HEK293 (cell line): Measurements from ENCODE around the gene NPHP1.

Experiments used
- CTCF ChIA-PET: fragments of 350-600 bp; formaldehyde crosslinking; extraction: SDS; loops from one replicate; lab custom pipeline; 2021; ENCODE audit warnings: antibody characterized with exemption; lab: Yijun Ruan, JAX
- POLR2A ChIA-PET: fragments of 300-600 bp; formaldehyde crosslinking; extraction: SDS; loops from one replicate; lab custom pipeline; 2020; ENCODE audit warnings: antibody characterized with exemption, inconsistent platforms; lab: Yijun Ruan, JAX
- H3K27ac ChIP-seq: fragments of 200-500 bp; sonication (Bioruptor generic); 2 replicates; pipeline ENCODE4 v1.5.1; 2014; ENCODE audit warnings: low read depth, low read length, control low read depth, inconsistent platforms; ENCODE audit errors: extremely low read depth
- H3K36me3 ChIP-seq, 2 experiments: fragments of 200-500 bp in 1 of 2; sonication (Bioruptor generic) in 1 of 2; 1 replicate in 1 of 2; 2 replicates in 1 of 2; pipeline ENCODE4 v1.5.1; 2014 to 2017; ENCODE audit warnings: inconsistent platforms in 2 of 2, low read length in 2 of 2; ENCODE audit not compliant: control insufficient read depth in 2 of 2, insufficient read depth in 1 of 2
- H3K4me1 ChIP-seq: fragments of 200-500 bp; sonication (Bioruptor generic); 2 replicates; pipeline ENCODE4 v1.5.1; 2014; ENCODE audit warnings: mild to moderate bottlenecking, low read length, inconsistent platforms; ENCODE audit not compliant: control insufficient read depth, insufficient read depth
- H3K4me3 ChIP-seq: 2 replicates; pipeline ENCODE4 v1.5.1; 2011; ENCODE audit warnings: low read depth, mild to moderate bottlenecking, control low read depth, low read length, moderate library complexity
- H3K9me3 ChIP-seq: fragments of 200-500 bp; sonication (Bioruptor generic); 2 replicates; pipeline ENCODE4 v1.5.1; 2014; ENCODE audit warnings: low read depth, low read length, inconsistent platforms; ENCODE audit not compliant: control insufficient read depth, insufficient read depth
- GLIS2 ChIP-seq: fragments of 450-650 bp; formaldehyde crosslinking; IDR thresholded peaks from 2 replicates; pipeline ENCODE4 v1.5.1; 2016; ENCODE audit warnings: missing biosample characterization, missing genetic modification characterization
- KLF9 ChIP-seq: fragments of 450-650 bp; formaldehyde crosslinking; IDR thresholded peaks from 2 replicates; pipeline ENCODE4 v1.5.1; 2016; ENCODE audit warnings: missing biosample characterization, missing genetic modification characterization, low read depth
- RBAK ChIP-seq: fragments of 450-650 bp; formaldehyde crosslinking; IDR thresholded peaks from 2 replicates; pipeline ENCODE4 v1.5.1; 2016; ENCODE audit warnings: missing biosample characterization, missing genetic modification characterization
- TCF7L2 ChIP-seq: IDR thresholded peaks from 2 replicates; pipeline ENCODE4 v1.6.1; 2011; ENCODE audit warnings: low read depth, mild to moderate bottlenecking, inconsistent platforms, low read length, moderate library complexity, borderline replicate concordance
- ZBTB1 ChIP-seq: fragments of 450-650 bp; formaldehyde crosslinking; IDR thresholded peaks from 2 replicates; pipeline ENCODE4 v1.5.1; 2016; ENCODE audit warnings: missing biosample characterization, missing genetic modification characterization
- ZBTB10 ChIP-seq: fragments of 450-650 bp; formaldehyde crosslinking; IDR thresholded peaks from 2 replicates; pipeline ENCODE4 v1.5.1; 2016; ENCODE audit warnings: missing biosample characterization, missing genetic modification characterization
- ZBTB20 ChIP-seq: fragments of 450-650 bp; formaldehyde crosslinking; IDR thresholded peaks from 2 replicates; pipeline ENCODE4 v1.5.1; 2016; ENCODE audit warnings: missing biosample characterization, missing genetic modification characterization
- ZBTB48 ChIP-seq: fragments of 450-650 bp; formaldehyde crosslinking; IDR thresholded peaks from 2 replicates; pipeline ENCODE4 v1.5.1; 2016; ENCODE audit warnings: missing biosample characterization, missing genetic modification characterization
- ZFP37 ChIP-seq: fragments of 450-650 bp; formaldehyde crosslinking; IDR thresholded peaks from 2 replicates; pipeline ENCODE4 v1.5.1; 2016; ENCODE audit warnings: missing biosample characterization, missing genetic modification characterization
- ZIC2 ChIP-seq: fragments of 450-650 bp; formaldehyde crosslinking; IDR thresholded peaks from 2 replicates; pipeline ENCODE4 v1.5.1; 2016; ENCODE audit warnings: missing biosample characterization, missing genetic modification characterization
- ZNF121 ChIP-seq: fragments of 450-650 bp; formaldehyde crosslinking; IDR thresholded peaks from 2 replicates; pipeline ENCODE4 v1.5.1; 2016; ENCODE audit warnings: missing biosample characterization, missing genetic modification characterization
- ZNF16 ChIP-seq: fragments of 450-650 bp; formaldehyde crosslinking; IDR thresholded peaks from 2 replicates; pipeline ENCODE4 v1.5.1; 2016; ENCODE audit warnings: low read depth, missing biosample characterization, missing genetic modification characterization
- ZNF292 ChIP-seq: fragments of 450-650 bp; formaldehyde crosslinking; IDR thresholded peaks from 2 replicates; pipeline ENCODE4 v1.5.1; 2016; ENCODE audit warnings: low read depth, missing biosample characterization, missing genetic modification characterization, borderline replicate concordance
- ZNF302 ChIP-seq: fragments of 450-650 bp; formaldehyde crosslinking; IDR thresholded peaks from 2 replicates; pipeline ENCODE4 v1.5.1; 2016; ENCODE audit warnings: missing biosample characterization, missing genetic modification characterization, low read depth
- ZNF449 ChIP-seq: fragments of 450-650 bp; formaldehyde crosslinking; IDR thresholded peaks from 2 replicates; pipeline ENCODE4 v1.5.1; 2017; ENCODE audit warnings: missing biosample characterization, mild to moderate bottlenecking, missing genetic modification characterization, moderate library complexity
- ZNF549 ChIP-seq: fragments of 450-650 bp; IDR thresholded peaks from 2 replicates; pipeline ENCODE4 v1.5.1; 2018; ENCODE audit warnings: missing biosample characterization, missing genetic modification characterization, mild to moderate bottlenecking, inconsistent platforms, moderate library complexity
- ZNF561 ChIP-seq: fragments of 450-650 bp; IDR thresholded peaks from 2 replicates; pipeline ENCODE4 v1.5.1; 2018; ENCODE audit warnings: missing biosample characterization, missing genetic modification characterization, borderline replicate concordance
- ZNF777 ChIP-seq: fragments of 450-650 bp; formaldehyde crosslinking; IDR thresholded peaks from 2 replicates; pipeline ENCODE4 v1.5.1; 2017; ENCODE audit warnings: missing biosample characterization, missing genetic modification characterization, borderline replicate concordance
- ZNF785 ChIP-seq: fragments of 450-650 bp; formaldehyde crosslinking; IDR thresholded peaks from 2 replicates; pipeline ENCODE4 v1.5.1; 2016; ENCODE audit warnings: missing biosample characterization, missing genetic modification characterization
- ZNF843 ChIP-seq: fragments of 450-650 bp; formaldehyde crosslinking; IDR thresholded peaks from 2 replicates; pipeline ENCODE4 v1.5.1; 2016; ENCODE audit warnings: missing biosample characterization, missing genetic modification characterization
- ZSCAN5A ChIP-seq: fragments of 450-650 bp; formaldehyde crosslinking; IDR thresholded peaks from 2 replicates; pipeline ENCODE4 v1.5.1; 2016; ENCODE audit warnings: missing biosample characterization, missing genetic modification characterization
- ZXDB ChIP-seq: fragments of 450-650 bp; formaldehyde crosslinking; IDR thresholded peaks from 2 replicates; pipeline ENCODE4 v1.5.1; 2016; ENCODE audit warnings: missing biosample characterization, missing genetic modification characterization
- TF ChIP-seq, protein P1 (sequence below): fragments of 450-650 bp; formaldehyde crosslinking; IDR thresholded peaks from 2 replicates; pipeline ENCODE4 v1.5.1; 2016; ENCODE audit warnings: missing biosample characterization, missing genetic modification characterization
- TF ChIP-seq, protein P2 (sequence below): fragments of 450-650 bp; formaldehyde crosslinking; IDR thresholded peaks from 2 replicates; pipeline ENCODE4 v1.5.1; 2016; ENCODE audit warnings: missing biosample characterization, missing genetic modification characterization

Gene NPHP1

GRCh38 chr2:110101901-110102803 is 102.7 kb downstream of the NPHP1 start:
- ChIA-PET POLR2A (no interaction called here), CTCF (no interaction called here)
- H3K4me3 ChIP-seq: no peak overlapping the region
- H3K27ac ChIP-seq: no peak overlapping the region
- no peaks in the 10 kb centered on the region for H3K36me3 ChIP-seq
- no peaks in the 10 kb centered on the region for H3K9me3 ChIP-seq
- TF ChIP-seq ZNF302 (tag by site-specific recombination) (no peak), ZNF561 (tag by site-specific recombination) (no peak), ZBTB48 (tag by site-specific recombination) (peak; percentile 33; the same call in 1 of the 2 replicates), ZNF16 (no peak), ZNF785 (no peak), KLF9 (no peak), ZNF121 (tag by site-specific recombination) (no peak), RBAK (tag by site-specific recombination) (no peak)
- peaks cover 23% of the 10 kb centered on the region for H3K4me1 ChIP-seq

DNA sequence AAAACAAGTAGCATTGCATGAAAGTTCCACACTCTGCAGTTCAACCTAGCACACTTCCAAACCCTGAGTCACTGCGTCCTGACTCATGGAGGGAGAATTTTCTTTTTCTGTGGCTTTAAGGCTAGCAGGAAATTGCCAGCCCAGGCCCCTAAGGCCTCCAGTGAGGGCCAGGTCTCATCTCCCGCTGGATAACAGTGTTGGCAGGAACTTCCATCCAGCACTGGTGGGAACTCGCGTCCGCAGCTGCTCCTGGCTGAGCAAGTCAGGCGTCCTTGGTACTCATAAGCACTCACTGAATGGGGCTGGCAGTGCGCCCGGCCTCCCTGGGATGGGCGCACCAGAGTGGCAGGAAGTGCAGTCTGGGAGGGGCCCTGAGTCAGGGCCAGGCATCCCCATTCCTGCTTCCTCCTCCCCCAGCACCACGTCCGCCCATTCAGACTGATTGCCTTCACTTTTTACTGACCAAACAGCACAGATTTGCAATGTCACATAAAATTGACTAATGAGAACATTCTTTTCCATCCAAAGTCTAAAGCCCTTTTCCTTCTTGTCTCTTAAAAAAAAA is 103.5 kb downstream of the NPHP1 start:
- Histone ChIP-seq H3K9me3 (no peaks in the 10 kb centered on the region), H3K4me3 (no peak overlapping the region), H3K27ac (peak overlapping the region; percentile 41; the same call in 1 of the 2 replicates), H3K36me3 (no peaks in the 10 kb centered on the region), H3K4me1 (peaks cover 21% of the 10 kb centered on the region)
- ChIA-PET CTCF (no interaction called here), POLR2A (no interaction called here)
- TF ChIP-seq, protein P1, sequence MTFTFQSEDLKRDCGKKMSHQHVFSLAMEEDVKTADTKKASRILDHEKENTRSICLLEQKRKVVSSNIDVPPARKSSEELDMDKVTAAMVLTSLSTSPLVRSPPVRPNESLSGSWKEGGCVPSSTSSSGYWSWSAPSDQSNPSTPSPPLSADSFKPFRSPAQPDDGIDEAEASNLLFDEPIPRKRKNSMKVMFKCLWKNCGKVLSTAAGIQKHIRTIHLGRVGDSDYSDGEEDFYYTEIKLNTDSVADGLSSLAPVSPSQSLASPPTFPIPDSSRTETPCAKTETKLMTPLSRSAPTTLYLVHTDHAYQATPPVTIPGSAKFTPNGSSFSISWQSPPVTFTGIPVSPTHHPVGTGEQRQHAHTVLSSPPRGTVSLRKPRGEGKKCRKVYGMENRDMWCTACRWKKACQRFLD (tag by site-specific recombination): no peak
- TF ChIP-seq ZNF549 (tag by site-specific recombination): no peak
- TF ChIP-seq GLIS2 (tag by site-specific recombination): peak; percentile 69
- TF ChIP-seq TCF7L2: no peak
- no peak for TF ChIP-seq ZNF843 (tag by site-specific recombination)
- no peak for TF ChIP-seq ZBTB10 (tag by site-specific recombination)
- TF ChIP-seq, protein P2, sequence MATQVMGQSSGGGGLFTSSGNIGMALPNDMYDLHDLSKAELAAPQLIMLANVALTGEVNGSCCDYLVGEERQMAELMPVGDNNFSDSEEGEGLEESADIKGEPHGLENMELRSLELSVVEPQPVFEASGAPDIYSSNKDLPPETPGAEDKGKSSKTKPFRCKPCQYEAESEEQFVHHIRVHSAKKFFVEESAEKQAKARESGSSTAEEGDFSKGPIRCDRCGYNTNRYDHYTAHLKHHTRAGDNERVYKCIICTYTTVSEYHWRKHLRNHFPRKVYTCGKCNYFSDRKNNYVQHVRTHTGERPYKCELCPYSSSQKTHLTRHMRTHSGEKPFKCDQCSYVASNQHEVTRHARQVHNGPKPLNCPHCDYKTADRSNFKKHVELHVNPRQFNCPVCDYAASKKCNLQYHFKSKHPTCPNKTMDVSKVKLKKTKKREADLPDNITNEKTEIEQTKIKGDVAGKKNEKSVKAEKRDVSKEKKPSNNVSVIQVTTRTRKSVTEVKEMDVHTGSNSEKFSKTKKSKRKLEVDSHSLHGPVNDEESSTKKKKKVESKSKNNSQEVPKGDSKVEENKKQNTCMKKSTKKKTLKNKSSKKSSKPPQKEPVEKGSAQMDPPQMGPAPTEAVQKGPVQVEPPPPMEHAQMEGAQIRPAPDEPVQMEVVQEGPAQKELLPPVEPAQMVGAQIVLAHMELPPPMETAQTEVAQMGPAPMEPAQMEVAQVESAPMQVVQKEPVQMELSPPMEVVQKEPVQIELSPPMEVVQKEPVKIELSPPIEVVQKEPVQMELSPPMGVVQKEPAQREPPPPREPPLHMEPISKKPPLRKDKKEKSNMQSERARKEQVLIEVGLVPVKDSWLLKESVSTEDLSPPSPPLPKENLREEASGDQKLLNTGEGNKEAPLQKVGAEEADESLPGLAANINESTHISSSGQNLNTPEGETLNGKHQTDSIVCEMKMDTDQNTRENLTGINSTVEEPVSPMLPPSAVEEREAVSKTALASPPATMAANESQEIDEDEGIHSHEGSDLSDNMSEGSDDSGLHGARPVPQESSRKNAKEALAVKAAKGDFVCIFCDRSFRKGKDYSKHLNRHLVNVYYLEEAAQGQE (tag by site-specific recombination): no peak
- no peak for TF ChIP-seq ZBTB1 (tag by site-specific recombination)
- peak; percentile 55 for TF ChIP-seq ZIC2 (tag by site-specific recombination)
- no peak for TF ChIP-seq ZNF777
- TF ChIP-seq ZSCAN5A: no peak
- peak; percentile 34; the same call in 1 of the 2 replicates for TF ChIP-seq ZFP37 (tag by site-specific recombination)
- peak; percentile 47; the same call in 1 of the 2 replicates for TF ChIP-seq ZXDB
- TF ChIP-seq ZNF449 (tag by site-specific recombination): 0 out of 2 replicates have a peak, but pooled peaks have one; percentile 17
- peak; percentile 34; the same call in 1 of the 2 replicates for TF ChIP-seq ZBTB20 (tag by site-specific recombination)
- no peak for TF ChIP-seq ZNF292 (tag by site-specific recombination)
